ENCODE measurements around the gene ZNF641. TPM values are rescaled to one million over a fixed set of nuclear protein-coding genes. Genes with fewer than 3 reads are reported as not detected.

Gene ZNF641
- total RNA-seq = 10 to 100 TPM; 24.6 to 30.8 TPM

GRCh38 chr12:48350249-48351021 lies at the start of gene ZNF641:
Gene ZNF641 (minus strand): TSS chr12:48350919. CDS start chr12:48348090, 2,829 bp downstream.
- no peaks in the 10 kb centered on the region for H3K9me3 ChIP-seq
- H3K4me3 ChIP-seq = peak within 1 kb of the TSS; percentile 79
- peak; percentile 51 for ATAC-seq (ENCODE audit: insufficient number of reproducible peaks, low FRiP score, low read depth)
- no peak for TF ChIP-seq CTCF (IDR thresholded peaks at IDR 0.05)
- peaks cover 10 to 32% of the 10 kb centered on the region in 2 donors for H3K4me1 ChIP-seq (ENCODE audit: control insufficient read depth in 1 of 2, low read depth in 2 of 2)
- peak within 1 kb of the TSS; percentile 76 to 86 for H3K27ac ChIP-seq
- H3K36me3 ChIP-seq = peaks cover 12% of the 10 kb centered on the region
- H3K27me3 ChIP-seq (replicated peaks; ENCODE audit: insufficient read depth) = no peaks in the 10 kb centered on the region
- DNase-seq (ENCODE audit: low spot score) = peak; percentile 22

DNA sequence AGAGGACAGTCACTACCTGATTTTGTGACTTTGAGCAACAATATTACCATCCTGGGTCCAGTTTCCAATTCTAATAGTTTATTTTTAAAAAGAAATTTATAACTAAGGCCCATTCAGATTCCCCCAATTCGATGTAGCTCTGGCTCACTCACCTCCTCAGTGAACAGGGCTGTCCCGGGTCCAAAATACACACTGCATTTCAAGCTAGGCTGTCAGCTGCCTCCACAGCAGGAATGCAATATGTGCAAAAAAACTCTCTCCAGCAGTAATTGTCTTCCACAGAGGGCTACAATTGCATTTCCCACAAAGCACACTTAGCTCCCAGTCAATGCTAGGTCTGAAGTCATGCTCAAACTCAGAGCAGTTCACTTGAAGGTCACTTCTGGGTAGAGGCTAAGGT lies 39.3 kb upstream of the ZNF641 start:
- Histone ChIP-seq H3K27ac (no peak overlapping the region), H3K9me3 (no peaks in the 10 kb centered on the region), H3K36me3 (no peaks in the 10 kb centered on the region), H3K27me3 (replicated peaks; ENCODE audit: insufficient read depth) (no peaks in the 10 kb centered on the region), H3K4me1 (ENCODE audit: control insufficient read depth in 1 of 2, low read depth in 2 of 2) (peaks cover 11 to 27% of the 10 kb centered on the region in 2 donors), H3K4me3 (no peak overlapping the region)
- DNase-seq (ENCODE audit: low spot score) = no peak
- no peak for TF ChIP-seq CTCF (IDR thresholded peaks at IDR 0.05)
- ATAC-seq (ENCODE audit: insufficient number of reproducible peaks, low FRiP score, low read depth) = no peak

DNA sequence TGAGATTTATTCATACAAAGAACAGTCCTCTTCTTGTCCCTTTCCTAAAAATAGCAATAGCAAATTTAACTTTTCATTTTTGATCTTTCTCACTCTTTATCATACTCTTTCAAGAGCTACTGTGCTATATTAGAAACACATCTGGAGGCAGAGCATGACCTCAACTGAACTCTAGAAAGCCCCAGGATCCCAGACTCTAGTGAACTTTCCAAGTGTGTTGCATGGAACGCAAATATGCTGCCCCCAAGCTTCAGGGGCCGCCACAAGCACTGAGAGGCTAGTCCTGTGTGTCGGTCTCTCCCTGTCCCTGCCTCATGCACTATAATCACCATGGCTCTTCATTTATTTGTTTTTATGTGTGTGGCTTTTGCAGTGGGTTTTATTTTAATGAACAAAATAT lies 38.7 kb upstream of the ZNF641 start:
- no peak for TF ChIP-seq CTCF (IDR thresholded peaks at IDR 0.05)
- ATAC-seq (ENCODE audit: insufficient number of reproducible peaks, low FRiP score, low read depth) = no peak
- Histone ChIP-seq H3K36me3 (no peaks in the 10 kb centered on the region), H3K27ac (no peak overlapping the region), H3K4me3 (no peak overlapping the region), H3K9me3 (no peaks in the 10 kb centered on the region), H3K27me3 (replicated peaks; ENCODE audit: insufficient read depth) (no peaks in the 10 kb centered on the region), H3K4me1 (ENCODE audit: control insufficient read depth in 1 of 2, low read depth in 2 of 2) (peaks cover 11 to 27% of the 10 kb centered on the region in 2 donors)
- no peak for DNase-seq (ENCODE audit: low spot score)

DNA sequence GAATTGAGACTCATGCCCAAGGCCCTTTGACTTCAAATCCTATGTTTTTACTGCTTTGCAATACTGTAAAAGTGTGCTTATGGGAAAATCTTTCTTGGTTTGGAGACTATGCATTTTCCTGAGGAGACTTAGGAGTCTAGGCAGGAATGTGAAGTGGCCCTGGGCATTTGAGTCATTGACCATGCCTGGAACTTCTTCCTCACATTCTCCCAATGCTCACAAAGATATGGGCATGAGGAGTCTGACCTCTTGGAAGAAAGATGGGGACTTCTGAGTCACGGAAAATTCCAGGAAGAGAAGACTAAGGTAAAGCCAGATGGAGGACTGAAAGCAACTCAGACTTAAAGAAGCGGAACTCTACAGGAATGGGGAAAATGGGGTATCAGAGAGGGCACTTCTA lies 38.2 kb upstream of the ZNF641 start:
- no peaks in the 10 kb centered on the region for H3K9me3 ChIP-seq
- DNase-seq (ENCODE audit: low spot score) (no peak), ATAC-seq (ENCODE audit: insufficient number of reproducible peaks, low FRiP score, low read depth) (no peak)
- H3K4me3 ChIP-seq = no peak overlapping the region
- H3K4me1 ChIP-seq (ENCODE audit: control insufficient read depth in 1 of 2, low read depth in 2 of 2) = peaks cover 11 to 27% of the 10 kb centered on the region in 2 donors
- no peaks in the 10 kb centered on the region for H3K27me3 ChIP-seq (replicated peaks; ENCODE audit: insufficient read depth)
- TF ChIP-seq CTCF (IDR thresholded peaks at IDR 0.05) = no peak
- H3K36me3 ChIP-seq = no peaks in the 10 kb centered on the region
- H3K27ac ChIP-seq = no peak overlapping the region

DNA sequence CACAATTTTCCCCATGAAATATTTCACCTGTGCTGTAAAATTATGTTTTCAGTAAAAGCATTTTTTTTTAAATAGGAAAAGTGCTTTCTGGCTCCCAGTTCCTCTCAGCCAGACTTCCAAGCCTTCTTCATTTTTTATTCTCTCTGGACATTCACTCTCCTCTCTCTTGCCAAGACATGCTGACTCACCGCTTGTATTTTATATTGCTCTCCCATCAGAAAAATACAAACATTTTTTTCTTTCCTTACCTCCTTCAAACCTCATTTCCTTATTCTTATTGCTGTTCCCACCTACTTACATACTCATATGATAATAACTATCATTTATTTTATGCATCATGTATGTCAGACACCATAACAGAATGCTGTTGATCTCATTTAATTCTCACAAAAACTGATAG lies 37.7 kb upstream of the ZNF641 start:
- Histone ChIP-seq H3K36me3 (no peaks in the 10 kb centered on the region), H3K27me3 (replicated peaks; ENCODE audit: insufficient read depth) (no peaks in the 10 kb centered on the region), H3K4me3 (no peak overlapping the region), H3K9me3 (no peaks in the 10 kb centered on the region), H3K4me1 (ENCODE audit: control insufficient read depth in 1 of 2, low read depth in 2 of 2) (peaks cover 11 to 27% of the 10 kb centered on the region in 2 donors), H3K27ac (no peak overlapping the region)
- no peak for TF ChIP-seq CTCF (IDR thresholded peaks at IDR 0.05)
- no peak for DNase-seq (ENCODE audit: low spot score)
- ATAC-seq (ENCODE audit: insufficient number of reproducible peaks, low FRiP score, low read depth) = no peak
